HUES64 (cell line): ENCODE measurements around the gene PXYLP1.

Experiments used
- H3K27ac ChIP-seq: 2 replicates; pipeline ENCODE4 v1.7.0; 2013; ENCODE audit warnings: low read depth, low read length, inconsistent platforms
- H3K27me3 ChIP-seq: 2 replicates; pipeline ENCODE4 v1.6.1; 2013; ENCODE audit warnings: mild to moderate bottlenecking, low read length; ENCODE audit not compliant: insufficient read depth
- H3K36me3 ChIP-seq: 2 replicates; pipeline ENCODE4 v1.6.1; 2013; ENCODE audit warnings: mild to moderate bottlenecking, low read length; ENCODE audit not compliant: insufficient read depth
- H3K4me1 ChIP-seq: 2 replicates; pipeline ENCODE4 v1.6.1; 2013; ENCODE audit warnings: mild to moderate bottlenecking, low read length, moderate library complexity; ENCODE audit not compliant: insufficient read depth
- H3K4me3 ChIP-seq: 2 replicates; pipeline ENCODE4 v1.5.1; 2013; ENCODE audit warnings: mild to moderate bottlenecking, low read length, moderate library complexity
- H3K9ac ChIP-seq: 2 replicates; pipeline ENCODE4 v1.6.1; 2013; ENCODE audit warnings: mild to moderate bottlenecking, low read depth, low read length
- H3K9me3 ChIP-seq: 2 replicates; pipeline ENCODE4 v1.6.1; 2013; ENCODE audit warnings: low read depth, low read length; ENCODE audit not compliant: insufficient read depth
- WGBS: fragments of 150-250, 120-280 bp; methylation state at CpG from one replicate; pipeline ENCODE4 v1.1.7; 2013; ENCODE audit warnings: missing lambda C conversion rate; 5-methylcytosine and 5-hydroxymethylcytosine counted together

Gene PXYLP1

DNA sequence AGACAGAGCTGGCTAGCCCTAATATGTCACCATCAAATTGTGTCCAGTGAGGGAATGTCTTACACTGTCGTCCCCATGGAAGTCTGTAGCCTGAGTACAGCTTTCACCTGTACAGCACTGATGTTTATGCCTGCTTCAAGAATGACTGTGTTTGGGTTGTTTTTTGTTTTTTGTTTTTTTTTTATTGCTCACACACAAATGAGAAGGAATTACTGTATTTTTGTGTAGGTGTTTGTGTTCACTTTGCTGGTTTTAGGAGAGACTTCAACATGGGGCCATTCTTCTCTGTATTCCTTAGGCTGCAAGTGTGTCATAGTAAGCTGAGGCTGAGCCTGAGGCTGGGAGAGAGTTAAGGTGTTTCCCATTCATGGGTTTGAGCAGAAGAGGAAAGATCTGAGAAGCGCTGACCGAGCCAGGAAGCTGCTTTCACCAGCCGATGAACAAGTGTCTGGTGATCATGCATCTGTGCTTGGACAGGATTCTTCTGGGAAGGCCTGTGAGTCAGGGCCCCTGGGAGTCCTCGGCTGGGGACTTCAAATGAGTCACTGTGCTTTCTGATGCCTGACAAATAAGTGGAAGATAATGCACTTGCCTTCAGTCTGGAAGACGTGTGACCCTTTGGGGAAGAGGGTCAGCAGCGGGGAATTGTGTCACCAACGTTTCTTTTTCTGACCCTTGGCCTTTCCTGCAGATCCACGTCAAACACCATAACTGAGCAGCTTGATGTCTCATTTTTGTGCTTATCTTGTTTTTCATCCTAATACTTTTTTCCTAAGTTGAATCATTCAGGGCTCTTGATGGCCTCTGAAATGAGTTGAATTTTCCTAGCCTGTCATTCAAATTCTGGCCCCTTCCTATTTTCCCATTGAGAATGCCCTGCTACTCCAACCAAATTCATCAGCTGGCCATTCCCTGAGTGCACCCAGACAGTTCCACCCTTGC lies 100.0 kb downstream of the PXYLP1 start:
- H3K27me3 ChIP-seq = no peaks in the 10 kb centered on the region
- H3K4me3 ChIP-seq = no peak overlapping the region
- 83% methylated on average over 9 of the region's 9 CpGs for WGBS
- H3K36me3 ChIP-seq = no peaks in the 10 kb centered on the region
- no peak overlapping the region for H3K27ac ChIP-seq
- no peaks in the 10 kb centered on the region for H3K9me3 ChIP-seq
- H3K4me1 ChIP-seq = peaks cover 15% of the 10 kb centered on the region
- H3K9ac ChIP-seq = no peak overlapping the region

DNA sequence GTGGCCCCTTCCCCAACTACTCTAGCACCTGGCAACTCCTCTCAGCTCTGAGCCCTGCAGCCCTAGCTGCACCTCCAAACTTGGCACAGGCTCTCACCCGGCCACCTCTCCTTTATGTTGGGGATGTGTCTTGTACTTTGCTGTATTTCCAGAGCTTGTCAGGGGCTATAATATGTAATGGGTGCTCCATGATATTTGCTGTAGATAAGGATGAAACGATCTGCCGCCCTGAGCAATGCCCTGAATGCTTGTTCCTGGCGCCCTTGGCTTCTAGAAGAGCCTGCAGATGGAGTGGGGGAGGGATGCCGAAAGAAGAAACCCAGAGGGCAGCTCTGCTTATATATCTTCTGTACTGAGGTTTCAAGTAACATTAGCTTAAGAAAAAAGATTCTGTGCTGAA lies 100.8 kb downstream of the PXYLP1 start:
- Histone ChIP-seq H3K9ac (no peak overlapping the region), H3K4me3 (no peak overlapping the region), H3K27ac (no peak overlapping the region), H3K9me3 (no peaks in the 10 kb centered on the region), H3K36me3 (no peaks in the 10 kb centered on the region), H3K27me3 (no peaks in the 10 kb centered on the region), H3K4me1 (peaks cover 10% of the 10 kb centered on the region; the same call in 1 of the 2 replicates)
- 93% methylated on average over 5 of the region's 5 CpGs for WGBS

DNA sequence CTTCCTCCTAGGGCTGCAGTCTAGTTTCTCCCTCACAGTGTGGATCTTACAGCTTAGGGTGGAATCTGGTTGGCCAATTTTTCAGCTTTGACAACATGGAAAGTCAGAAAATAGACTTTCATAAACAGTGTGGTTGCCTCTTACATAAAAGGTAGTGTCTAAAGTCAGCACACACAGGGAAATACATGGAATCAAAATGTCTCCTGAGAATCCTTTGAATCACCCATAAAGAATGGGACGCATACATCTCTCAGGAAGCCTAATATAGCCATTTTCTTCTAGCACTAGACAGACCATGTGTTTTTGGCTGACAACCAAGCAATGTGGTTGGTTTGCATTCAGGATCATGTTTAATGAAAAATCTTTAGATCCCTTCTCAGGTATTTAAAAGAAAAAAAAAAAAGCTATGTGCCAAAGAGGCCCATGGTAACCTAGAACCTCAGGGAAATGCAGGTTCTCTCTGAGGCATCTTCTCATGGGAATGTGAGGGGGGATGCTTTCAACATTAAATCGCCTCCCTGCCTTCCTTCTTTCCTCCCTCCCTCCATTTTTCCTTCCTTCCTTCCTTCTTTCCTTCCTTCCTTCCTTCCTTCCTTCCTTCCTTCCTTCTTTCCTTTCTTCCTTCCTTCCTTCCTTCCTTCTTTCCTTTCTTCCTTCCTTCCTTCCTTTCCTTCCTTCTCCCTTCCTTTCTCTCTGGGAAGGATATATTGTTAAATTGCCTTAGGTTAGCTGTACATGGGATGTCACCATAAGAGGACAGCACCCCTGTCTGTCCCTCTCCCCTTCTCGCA lies 102.4 kb downstream of the PXYLP1 start:
- 80% methylated on average over 3 of the region's 3 CpGs for WGBS
- no peaks in the 10 kb centered on the region for H3K27me3 ChIP-seq
- H3K36me3 ChIP-seq = no peaks in the 10 kb centered on the region
- no peak overlapping the region for H3K9ac ChIP-seq
- H3K4me3 ChIP-seq = no peak overlapping the region
- no peak overlapping the region for H3K27ac ChIP-seq
- peaks cover 10% of the 10 kb centered on the region; the same call in 1 of the 2 replicates for H3K4me1 ChIP-seq
- no peaks in the 10 kb centered on the region for H3K9me3 ChIP-seq

DNA sequence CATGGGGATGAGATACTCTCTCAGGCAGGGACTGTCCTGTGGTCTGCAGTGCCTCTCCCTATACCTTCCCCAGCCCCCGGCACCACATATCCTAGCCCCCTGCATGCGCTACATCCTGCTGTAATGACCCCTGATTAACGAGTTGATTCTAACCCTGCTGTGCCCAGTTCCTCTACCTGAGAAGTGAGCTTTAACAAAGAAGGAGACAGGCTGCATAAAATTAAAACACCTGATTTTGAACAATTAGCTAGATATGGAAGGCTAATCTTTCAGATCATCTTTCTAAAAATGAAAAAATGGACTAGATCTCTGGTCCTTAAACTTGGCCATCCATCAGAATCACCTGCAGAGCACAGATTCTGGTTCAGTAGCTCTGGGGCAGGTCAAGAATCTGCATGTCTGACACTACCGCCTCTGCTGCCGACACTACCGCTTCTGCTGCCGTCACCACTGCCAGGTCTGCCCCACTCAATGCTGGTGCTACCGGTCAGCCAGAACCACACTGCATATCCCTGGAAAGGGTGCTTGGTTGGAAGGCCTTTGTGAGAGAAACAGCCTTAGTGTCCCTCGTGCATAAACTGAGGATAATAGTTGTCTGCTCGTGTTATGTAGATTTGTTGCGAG lies 103.1 kb downstream of the PXYLP1 start:
- Histone ChIP-seq H3K4me3 (no peak overlapping the region), H3K9ac (no peak overlapping the region), H3K27me3 (no peaks in the 10 kb centered on the region), H3K27ac (no peak overlapping the region), H3K36me3 (no peaks in the 10 kb centered on the region), H3K4me1 (peaks cover 10% of the 10 kb centered on the region; the same call in 1 of the 2 replicates), H3K9me3 (no peaks in the 10 kb centered on the region)
- WGBS = 68% methylated on average over 11 of the region's 11 CpGs

DNA sequence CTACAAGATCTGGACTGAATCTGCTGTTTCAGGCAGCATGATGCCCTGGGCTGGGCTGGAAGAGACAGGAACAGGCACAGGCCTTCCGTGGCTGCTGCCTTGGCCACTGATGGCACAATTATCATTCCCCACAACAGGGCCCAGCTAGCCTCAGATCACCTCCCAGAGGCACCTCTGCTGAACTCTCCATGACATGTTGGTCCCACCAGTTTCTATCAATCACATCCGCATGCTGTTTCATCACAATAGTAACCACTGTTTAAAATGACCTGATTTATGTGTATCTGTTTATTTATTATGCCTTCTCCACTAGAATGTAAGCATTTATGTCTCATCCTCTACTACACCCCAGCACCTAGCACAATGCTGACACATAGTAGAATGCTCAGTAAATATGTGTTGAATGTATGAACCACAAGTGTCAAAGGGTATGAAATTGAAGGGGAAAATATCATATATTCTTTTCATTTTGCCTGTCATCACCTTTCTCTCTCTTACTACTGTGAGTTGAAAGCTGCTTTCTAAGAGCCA lies 104.0 kb downstream of the PXYLP1 start:
- Histone ChIP-seq H3K9me3 (no peaks in the 10 kb centered on the region), H3K9ac (no peak overlapping the region), H3K4me3 (no peak overlapping the region), H3K27ac (no peak overlapping the region), H3K27me3 (no peaks in the 10 kb centered on the region), H3K36me3 (no peaks in the 10 kb centered on the region), H3K4me1 (peaks cover 10% of the 10 kb centered on the region; the same call in 1 of the 2 replicates)
- whole genome bisulfite sequencing = 76% methylated on average over 2 of the region's 2 CpGs

DNA sequence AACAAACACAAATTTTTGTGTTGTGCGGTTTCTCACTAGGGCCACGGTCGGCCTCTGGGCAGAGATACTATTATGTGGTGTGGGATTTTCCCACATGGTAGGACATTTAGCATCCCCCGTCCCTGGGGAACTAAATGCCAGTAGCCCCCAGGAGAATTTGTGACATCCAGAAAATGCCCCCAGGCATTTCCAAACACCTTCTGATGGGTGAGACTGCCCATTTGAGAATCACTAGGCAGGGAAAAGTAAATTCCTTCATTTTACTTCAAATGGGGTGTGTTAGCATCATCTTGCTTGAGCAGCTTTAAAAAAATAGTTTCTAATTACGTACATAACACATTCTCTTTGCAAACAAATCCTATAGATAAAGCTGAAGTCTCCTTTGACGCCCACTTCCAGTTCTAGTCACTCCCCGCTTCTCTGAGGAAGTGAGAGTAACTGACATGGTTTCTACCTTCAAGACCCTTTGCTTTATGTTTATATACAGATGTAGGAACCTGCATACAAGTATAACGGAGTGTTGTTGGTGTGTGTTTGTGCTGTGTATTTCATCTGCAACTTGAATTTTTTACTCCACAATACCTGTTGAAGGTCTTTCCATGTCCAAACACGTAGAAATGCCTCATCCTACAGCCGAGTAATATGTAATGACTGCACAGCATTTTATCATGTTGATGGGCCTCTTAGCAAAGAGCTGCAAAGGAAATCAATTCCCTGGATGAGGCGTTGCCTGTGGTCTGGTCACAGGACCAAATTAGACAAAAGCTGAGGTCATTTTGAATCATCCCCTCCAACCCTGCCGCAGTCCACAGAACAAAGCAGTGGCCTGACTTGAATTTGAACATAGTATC lies 105.3 kb downstream of the PXYLP1 start:
- no peak overlapping the region for H3K27ac ChIP-seq
- no peak overlapping the region for H3K4me3 ChIP-seq
- H3K4me1 ChIP-seq = peaks cover 10% of the 10 kb centered on the region; the same call in 1 of the 2 replicates
- H3K9me3 ChIP-seq = no peaks in the 10 kb centered on the region
- H3K36me3 ChIP-seq = no peaks in the 10 kb centered on the region
- H3K9ac ChIP-seq = no peak overlapping the region
- no peaks in the 10 kb centered on the region for H3K27me3 ChIP-seq
- 89% methylated on average over 11 of the region's 12 CpGs for WGBS

DNA sequence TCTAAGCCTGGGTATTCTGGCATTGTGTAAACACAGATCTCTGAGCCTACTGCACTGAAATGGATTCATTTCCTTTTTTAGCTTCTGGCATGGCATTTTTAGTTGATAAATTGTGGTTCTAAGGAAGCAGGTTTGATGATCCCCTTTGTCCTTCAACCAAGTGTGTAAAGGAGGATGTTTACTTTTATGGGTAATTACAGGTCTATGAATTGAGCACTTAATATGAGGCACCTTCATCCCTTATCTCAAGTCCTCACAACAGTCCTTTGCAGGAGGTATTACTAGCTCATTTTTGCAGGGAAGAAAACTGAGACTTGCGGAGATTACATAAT lies 105.9 kb downstream of the PXYLP1 start:
- H3K9ac ChIP-seq = no peak overlapping the region
- peaks cover 10% of the 10 kb centered on the region; the same call in 1 of the 2 replicates for H3K4me1 ChIP-seq
- no peak overlapping the region for H3K27ac ChIP-seq
- H3K27me3 ChIP-seq = no peaks in the 10 kb centered on the region
- no CpG with 5 or more reads among the region's 1 CpG for WGBS
- no peaks in the 10 kb centered on the region for H3K9me3 ChIP-seq
- no peaks in the 10 kb centered on the region for H3K36me3 ChIP-seq
- no peak overlapping the region for H3K4me3 ChIP-seq

DNA sequence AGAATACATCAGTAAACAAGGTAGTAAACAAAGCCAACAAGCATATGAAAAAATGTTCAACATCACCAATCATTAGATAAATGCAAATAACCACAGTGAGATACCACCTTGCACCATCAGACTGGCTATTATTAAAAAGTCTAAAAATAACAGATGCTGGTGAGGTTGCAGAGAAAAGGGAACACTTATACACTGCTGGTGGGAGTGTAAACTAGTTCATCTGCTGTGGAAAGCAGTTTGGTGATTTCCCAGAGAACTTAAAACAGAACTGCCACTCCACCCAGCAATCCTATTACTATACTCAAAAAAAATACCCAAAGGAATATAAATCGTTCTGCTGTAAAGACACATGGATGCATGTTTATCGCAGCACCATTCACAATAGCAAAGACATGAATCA lies 106.4 kb downstream of the PXYLP1 start:
- H3K9ac ChIP-seq = no peak overlapping the region
- H3K9me3 ChIP-seq = no peaks in the 10 kb centered on the region
- WGBS = 94% methylated on average over 2 of the region's 2 CpGs
- no peaks in the 10 kb centered on the region for H3K27me3 ChIP-seq
- no peaks in the 10 kb centered on the region for H3K36me3 ChIP-seq
- peaks cover 10% of the 10 kb centered on the region; the same call in 1 of the 2 replicates for H3K4me1 ChIP-seq
- no peak overlapping the region for H3K27ac ChIP-seq
- no peak overlapping the region for H3K4me3 ChIP-seq

DNA sequence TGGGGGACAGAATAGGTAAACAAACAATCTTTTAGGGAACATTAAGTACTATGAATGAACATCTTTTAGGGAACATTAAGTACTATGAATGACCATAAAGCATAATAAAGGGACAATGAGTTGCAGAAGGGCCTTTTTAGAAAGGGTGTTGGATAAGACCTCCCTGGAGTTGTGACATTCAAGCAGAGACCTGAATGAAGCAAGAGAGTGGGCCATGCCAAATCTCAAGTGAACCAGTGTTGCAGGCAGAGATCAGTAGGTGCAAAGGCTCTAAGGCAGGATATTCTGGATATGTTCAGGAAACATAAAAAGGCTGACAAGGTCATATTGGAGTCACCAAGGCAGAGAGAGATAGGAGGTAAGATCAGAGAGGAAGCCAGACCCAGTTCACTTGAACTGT lies 107.3 kb downstream of the PXYLP1 start:
- no peaks in the 10 kb centered on the region for H3K9me3 ChIP-seq
- no peak overlapping the region for H3K9ac ChIP-seq
- no peak overlapping the region for H3K4me3 ChIP-seq
- H3K27ac ChIP-seq = no peak overlapping the region
- H3K36me3 ChIP-seq = no peaks in the 10 kb centered on the region
- no peaks in the 10 kb centered on the region for H3K27me3 ChIP-seq
- peaks cover 10% of the 10 kb centered on the region; the same call in 1 of the 2 replicates for H3K4me1 ChIP-seq

DNA sequence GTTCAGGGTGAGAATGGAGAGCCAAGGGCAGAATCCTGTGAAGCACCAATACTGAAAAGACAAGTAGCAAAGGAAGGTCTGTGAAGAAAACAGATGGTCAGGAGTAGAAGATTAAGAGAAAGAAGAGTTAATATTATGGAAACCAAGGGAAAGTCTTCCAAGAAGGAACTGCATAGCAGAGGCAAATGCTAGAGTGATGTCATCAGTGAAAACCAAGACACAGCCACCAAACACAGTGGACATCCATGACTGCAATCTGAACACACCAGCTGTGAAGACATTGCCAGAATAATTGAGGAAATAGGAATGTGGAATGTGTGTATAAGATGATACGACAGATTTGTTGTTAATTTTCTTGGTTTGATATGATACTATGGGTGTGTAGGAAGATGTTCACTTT lies 109.9 kb downstream of the PXYLP1 start:
- Histone ChIP-seq H3K4me1 (no peaks in the 10 kb centered on the region; the same call in 1 of the 2 replicates), H3K27me3 (no peaks in the 10 kb centered on the region), H3K36me3 (no peaks in the 10 kb centered on the region), H3K4me3 (no peak overlapping the region), H3K9ac (no peak overlapping the region), H3K27ac (no peak overlapping the region), H3K9me3 (no peaks in the 10 kb centered on the region)
- WGBS = 98% methylated on average over 1 of the region's 1 CpG
